Erythroblast (primary cell): Measurements from ENCODE around the gene ICA1.

Experiments
- GATA1 ChIP-seq: IDR thresholded peaks from 2 replicates; pipeline ENCODE4 v1.6.1; 2011; ENCODE audit warnings: low read depth, mild to moderate bottlenecking, control low read depth, low read length, moderate library complexity
- POLR2A ChIP-seq: IDR thresholded peaks from 2 replicates; pipeline ENCODE4 v1.6.1; 2011; ENCODE audit warnings: mild to moderate bottlenecking, low read length

DNA sequence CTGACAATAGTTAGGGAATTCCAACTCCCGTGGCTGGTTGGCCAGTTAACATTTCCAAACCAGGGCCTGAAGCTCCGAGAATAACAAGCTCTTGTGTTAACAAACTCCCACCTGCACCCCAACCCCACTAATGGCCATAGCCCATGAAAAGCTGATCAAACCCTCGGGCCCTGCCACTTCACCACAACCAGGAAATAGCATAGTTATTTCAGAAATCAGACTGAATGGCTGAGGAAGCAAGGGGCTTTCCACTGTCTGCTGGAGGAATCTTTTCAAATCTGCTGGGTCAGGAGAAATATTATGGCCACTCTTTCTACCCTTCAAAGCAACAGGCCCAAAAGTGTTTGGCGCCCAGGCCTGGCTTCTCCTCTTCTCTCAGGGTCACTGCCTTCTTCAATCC is 147.8 kb downstream of the ICA1 start:
- TF ChIP-seq POLR2A (no peak), GATA1 (no peak)
